H1 (cell line): ENCODE results near the gene BAG1. TPM values are rescaled to one million over a fixed set of nuclear protein-coding genes. Genes with fewer than 3 reads are reported as not detected.

Experiments
- CHD7 ChIP-seq: fragments of 300-600 bp; sonication (generic); IDR thresholded peaks from 2 replicates; pipeline ENCODE4 v1.7.1; 2012; ENCODE audit warnings: low read length, moderate library complexity, mild to moderate bottlenecking, inconsistent platforms; ENCODE audit not compliant: insufficient replicate concordance
- CREB1 ChIP-seq: IDR thresholded peaks from 2 replicates; pipeline ENCODE4 v1.6.1; 2012; ENCODE audit warnings: inconsistent platforms
- KDM4A ChIP-seq: IDR thresholded peaks from one replicate; pipeline ENCODE4 v1.7.1; 2012; ENCODE audit warnings: low read depth, mild to moderate bottlenecking, moderate library complexity, low read length, inconsistent platforms; ENCODE audit not compliant: severe bottlenecking
- polyA plus RNA-seq, 7 experiments: library from polyadenylated mRNA; depleted of rRNA in 3 of 7; stranded (reverse) in 5 of 7; unstranded in 2 of 7; fragments of >200 nt in 5 of 7; fragments of 200-250 nt in 2 of 7; gene quantifications; 1 replicate in 5 of 7; 2 replicates in 1 of 7; 4 replicates in 1 of 7; pipeline versions ENCODE4 v1.2.1 to v1.2.3, GENCODE V29; 2011 to 2013; ENCODE audit warnings: missing spikeins in 2 of 7, mixed read lengths in 2 of 7
- total RNA-seq: library from RNA; stranded (reverse); fragmentation: NEBNext Ultra II Directional; extraction: Animal tissue kit (Norgen Biotek cat#: 25700); gene quantifications from 2 replicates; pipeline ENCODE4 v1.2.1, GENCODE V29; 2021

The BAG1 gene
- total and polyA plus RNA-seq, 2 of the 8 experiments (the other 6 are each of a cell fraction or from before 2014, with no cell fraction given): 14.7 to 59.8 TPM

DNA sequence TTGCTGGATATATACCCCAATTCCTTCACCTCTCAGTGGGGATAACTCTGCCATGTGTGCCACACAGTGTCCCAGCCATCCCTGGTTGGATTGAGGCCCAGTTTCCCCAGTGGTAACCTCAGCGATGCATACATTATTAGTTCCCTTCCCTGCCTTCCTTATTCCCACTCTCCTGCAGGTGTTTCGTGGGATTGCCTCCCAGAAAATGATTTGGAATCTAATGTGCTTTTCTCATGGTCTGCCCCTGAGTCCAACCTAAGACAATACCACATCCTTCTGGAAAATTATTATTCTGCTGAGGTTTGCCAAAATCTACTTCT, 32.9 kb downstream of the BAG1 start (continued):
- TF ChIP-seq CHD7 (no peak), KDM4A (no peak), CREB1 (no peak)
